T-helper 2 cell (primary cell): ENCODE measurements around the gene SCRN1.
A peak's percentile ranks its signal among the peaks of the same experiment; 100 is the strongest.
"Not testable (repeated sequence)": the region's sequence is repeated elsewhere in the genome, so short reads cannot be mapped to it uniquely, and the experiment has no call there.

ENCODE experiments used
- DNase-seq, 5 experiments: peaks; one replicate each; pipeline versions ENCODE4 v3.0.0 to v3.0.0-alpha.2; 2012 to 2022

Gene SCRN1

GRCh38 chr7:29968683-29969395, 20.8 kb downstream of the SCRN1 start:
- DNase-seq, result no peak

GRCh38 chr7:29965030-29965429, 24.6 kb downstream of the SCRN1 start:
- DNase-seq, result no peak

- DNase-seq, result no peak
These were observed 27.6 kb downstream of the SCRN1 start for GRCh38 chr7:29962035-29962434.

- not testable (repeated sequence) for DNase-seq
These were observed 28.0 kb downstream of the SCRN1 start for GRCh38 chr7:29961611-29962010.

- no peak for DNase-seq
These were observed 30.8 kb downstream of the SCRN1 start for GRCh38 chr7:29958667-29959358.

- no peak for DNase-seq
These were observed 31.9 kb downstream of the SCRN1 start for GRCh38 chr7:29957521-29958310.

GRCh38 chr7:29956487-29956836, 33.1 kb downstream of the SCRN1 start:
- DNase-seq, result no peak

GRCh38 chr7:29955799-29956486, 33.7 kb downstream of the SCRN1 start:
- peak in 1 of 5 experiments; percentile 22 for DNase-seq

- DNase-seq, result no peak
These were observed 34.4 kb downstream of the SCRN1 start for GRCh38 chr7:29955075-29955792.

GRCh38 chr7:29953726-29954347, 35.8 kb downstream of the SCRN1 start:
- no peak for DNase-seq

GRCh38 chr7:29951206-29951605, 38.4 kb downstream of the SCRN1 start:
- no peak for DNase-seq

GRCh38 chr7:29950480-29950879, 39.1 kb downstream of the SCRN1 start:
- DNase-seq, result no peak

GRCh38 chr7:29948587-29948986, 41.0 kb downstream of the SCRN1 start:
- DNase-seq, result no peak

GRCh38 chr7:29946428-29947186, 43.0 kb downstream of the SCRN1 start:
- DNase-seq, result no peak

GRCh38 chr7:29945259-29945809, 44.3 kb downstream of the SCRN1 start:
- DNase-seq, result no peak

GRCh38 chr7:29940199-29940598, 49.4 kb downstream of the SCRN1 start:
- DNase-seq, result no peak

GRCh38 chr7:29937132-29937531, 52.5 kb downstream of the SCRN1 start:
- DNase-seq, result no peak

- no peak for DNase-seq
These were observed 54.5 kb downstream of the SCRN1 start for GRCh38 chr7:29935111-29935510.

GRCh38 chr7:29929018-29929807, 60.4 kb downstream of the SCRN1 start:
- no peak for DNase-seq

- DNase-seq, result no peak
These were observed 62.9 kb downstream of the SCRN1 start for GRCh38 chr7:29926741-29927140.
